ENCODE data around the gene NT5C1B. TPM values are rescaled to one million over a fixed set of nuclear protein-coding genes. Genes with fewer than 3 reads are reported as not detected.
"Not testable (repeated sequence)": the region's sequence is repeated elsewhere in the genome, so short reads cannot be mapped to it uniquely, and the experiment has no call there.

The NT5C1B gene
- polyA plus RNA-seq (ENCODE audit: insufficient read depth in 1 of 5, insufficient read length in 5 of 5, low replicate concordance in 1 of 5): 1 to 10 TPM in 4 of 5 donors, under 1 TPM in 1; 0.73 to 1.9 (median 1.3) TPM
- long read RNA-seq, donor 1: 0 reads
- long read RNA-seq, donor 2: 0 reads
- long read RNA-seq, donor 3: 0 reads
- long read RNA-seq, donor 4: 0 reads
- long read RNA-seq, donor 5: 0 reads
- long read RNA-seq, donor 6: 0 reads
- long read RNA-seq, donor 7: 0 reads
- long read RNA-seq, donor 8: 0 reads

DNA sequence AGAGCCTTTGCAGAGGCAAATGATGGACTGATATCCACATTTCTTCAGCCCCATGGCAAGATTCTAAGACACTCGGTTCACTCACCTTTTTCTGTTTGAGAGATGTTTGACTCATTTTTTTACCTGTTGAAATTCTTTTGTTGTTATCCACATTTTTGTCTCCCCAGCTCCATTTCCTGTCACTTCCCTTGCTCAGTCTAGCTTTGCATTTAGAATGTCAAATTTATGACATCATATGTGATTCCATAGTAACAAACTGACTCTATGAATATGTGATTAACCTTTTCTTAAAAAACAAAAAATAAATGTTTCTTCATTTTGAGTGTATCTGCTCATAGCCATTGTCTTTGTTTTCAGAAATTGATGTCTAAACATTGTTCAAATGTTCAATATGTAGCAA is at the start of gene NT5C1B:
TSS of gene NT5C1B (minus strand) at position 216 of the 400 bp plus-strand sequence. CDS start at position 115, 101 bp downstream.
- DNase-seq: no peak

DNA sequence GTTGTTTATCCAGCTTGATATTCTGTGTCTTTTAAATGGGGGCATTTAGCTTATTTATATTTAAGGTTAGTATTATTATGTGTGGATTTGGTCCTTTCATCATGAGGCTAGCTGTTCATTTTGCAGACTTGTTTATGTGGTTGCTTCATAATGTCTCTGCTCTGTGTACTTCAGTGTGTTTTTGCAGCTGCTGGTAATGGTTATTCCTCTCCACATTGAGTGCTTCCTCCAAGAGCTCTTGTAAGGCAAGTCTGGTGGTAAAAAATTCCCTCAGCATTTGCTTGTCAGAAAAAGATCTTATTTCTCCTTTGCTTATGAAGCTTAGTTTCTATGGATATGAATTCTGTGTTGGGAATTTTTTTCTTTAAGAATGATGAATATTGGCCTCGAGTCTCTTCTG is 47.8 kb upstream of the NT5C1B start:
- no peak for DNase-seq

DNA sequence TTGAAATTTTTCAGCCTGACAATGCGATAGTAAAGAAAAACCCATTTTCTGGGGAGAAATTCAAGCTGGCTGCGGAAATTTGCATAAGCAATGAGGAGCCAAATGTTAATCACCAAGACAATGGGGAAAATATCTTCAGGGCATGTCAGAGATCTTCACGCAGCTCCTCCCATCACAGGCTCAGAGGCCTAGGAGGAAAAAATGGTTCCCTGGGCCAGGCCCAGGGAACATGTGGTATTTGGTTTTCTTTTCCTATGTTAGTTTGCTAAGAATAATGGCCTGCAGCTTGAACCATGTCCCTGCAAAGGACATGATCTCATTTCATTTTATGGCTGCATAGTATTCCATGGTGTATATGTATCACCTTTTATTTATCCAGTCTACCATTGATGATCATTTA is 43.3 kb upstream of the NT5C1B start:
- DNase-seq: not testable (repeated sequence)

DNA sequence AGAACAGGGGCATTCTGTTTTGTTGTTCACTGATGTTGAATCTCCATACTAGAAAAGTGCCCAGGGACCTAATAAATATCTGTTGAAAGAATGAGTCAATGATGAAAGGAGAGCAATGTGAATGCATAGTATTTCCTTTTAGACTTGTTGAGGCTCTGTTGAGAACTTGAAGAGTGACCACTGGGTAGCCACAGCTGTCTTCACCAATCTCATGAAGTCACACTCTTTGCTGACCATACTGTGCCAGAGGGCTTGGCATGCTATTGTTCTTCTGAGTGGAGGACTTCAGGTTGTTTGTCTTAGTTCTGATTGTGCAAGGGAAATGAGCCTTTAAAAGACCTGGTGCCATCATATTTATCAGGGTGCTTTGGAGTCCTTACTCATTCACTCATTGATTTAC is 41.6 kb upstream of the NT5C1B start:
- no peak for DNase-seq

DNA sequence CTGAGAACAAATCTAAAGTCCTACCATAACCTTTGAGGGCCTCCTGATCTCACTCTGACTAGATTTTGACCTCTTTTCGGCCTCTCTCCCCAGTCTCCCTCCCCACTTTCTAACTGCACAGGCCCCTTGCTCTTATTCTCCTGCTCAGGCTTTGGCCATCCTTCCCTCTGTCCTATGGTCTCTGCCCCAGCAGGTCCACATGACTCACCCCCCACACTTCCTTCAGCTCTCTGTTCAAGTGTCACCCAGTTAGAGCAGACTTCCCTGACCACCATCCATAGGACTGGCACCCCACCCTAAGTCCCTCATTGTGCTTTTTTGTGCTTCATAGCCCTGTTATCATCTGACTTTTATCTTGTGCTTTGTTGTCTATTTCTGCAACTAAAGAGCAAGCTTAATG is 41.2 kb upstream of the NT5C1B start:
- DNase-seq: no peak

DNA sequence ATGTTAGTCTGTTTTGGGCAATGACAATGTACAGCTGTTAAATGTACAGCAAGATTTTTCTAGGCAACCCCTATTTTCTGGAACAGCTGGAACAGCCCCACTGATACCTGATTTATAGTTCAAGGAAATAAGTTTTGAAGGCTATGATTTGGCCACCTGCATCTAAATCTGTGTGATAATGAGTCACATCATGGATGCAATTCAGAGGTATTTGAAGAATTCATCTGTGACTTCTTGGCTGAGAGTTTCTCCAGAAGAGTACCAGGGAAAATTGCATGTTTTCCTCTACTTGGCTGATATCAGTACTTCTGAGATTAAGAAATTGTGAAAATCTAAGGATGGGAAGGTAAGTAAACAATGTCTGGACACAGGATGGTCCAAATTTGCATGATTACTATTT is 40.7 kb upstream of the NT5C1B start:
- DNase-seq: no peak

DNA sequence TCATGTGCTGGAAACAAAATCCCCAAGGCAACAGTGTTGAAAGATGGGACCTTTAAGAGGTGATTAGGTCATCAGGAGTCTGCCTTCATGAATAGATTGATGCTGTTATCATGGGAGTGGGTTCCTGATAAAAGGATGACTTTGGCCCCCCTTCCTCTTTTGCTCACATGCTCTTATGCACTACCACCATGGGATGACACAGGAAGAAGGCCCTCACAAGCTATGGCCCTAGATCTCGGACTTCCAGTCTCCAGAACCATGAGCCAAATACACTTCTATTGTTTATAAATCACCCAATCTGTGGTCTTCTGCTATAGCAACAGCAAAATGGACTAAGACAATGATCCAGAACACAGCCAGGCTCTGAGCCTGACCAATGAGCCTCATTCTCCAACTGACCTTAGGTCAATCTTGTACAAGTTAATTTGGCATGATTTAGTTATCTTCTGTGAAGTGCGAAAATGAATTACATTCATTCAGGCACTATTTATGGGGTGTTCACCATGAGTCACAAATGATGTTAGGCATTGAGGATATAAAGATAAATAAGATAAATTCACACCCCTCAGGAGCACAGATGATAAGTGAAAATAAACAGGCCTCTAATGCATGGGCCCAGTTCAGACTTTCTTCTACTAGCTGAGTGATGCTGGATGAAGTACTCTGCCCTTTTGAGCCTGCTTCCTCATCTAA is 37.7 kb upstream of the NT5C1B start:
- no peak for DNase-seq

DNA sequence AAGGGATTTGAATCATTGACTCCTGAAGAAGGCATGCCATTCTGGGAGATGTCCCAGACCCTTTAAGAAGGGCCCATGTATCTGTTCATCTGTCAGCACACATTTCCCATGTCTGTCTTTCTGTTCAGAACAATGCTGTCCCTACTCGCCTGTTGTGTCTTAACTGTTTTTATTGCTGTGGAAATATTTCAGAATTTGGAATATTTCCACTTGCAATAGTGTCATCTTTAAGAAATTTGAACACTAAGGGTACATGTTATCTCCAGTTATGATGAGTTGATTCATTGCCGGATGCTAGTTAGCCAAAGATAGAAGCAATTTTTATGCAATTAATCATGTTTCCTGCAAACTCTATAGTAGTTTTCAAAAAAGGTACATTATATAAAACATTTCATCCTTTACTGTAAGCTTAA is 36.9 kb upstream of the NT5C1B start:
- DNase-seq: no peak

DNA sequence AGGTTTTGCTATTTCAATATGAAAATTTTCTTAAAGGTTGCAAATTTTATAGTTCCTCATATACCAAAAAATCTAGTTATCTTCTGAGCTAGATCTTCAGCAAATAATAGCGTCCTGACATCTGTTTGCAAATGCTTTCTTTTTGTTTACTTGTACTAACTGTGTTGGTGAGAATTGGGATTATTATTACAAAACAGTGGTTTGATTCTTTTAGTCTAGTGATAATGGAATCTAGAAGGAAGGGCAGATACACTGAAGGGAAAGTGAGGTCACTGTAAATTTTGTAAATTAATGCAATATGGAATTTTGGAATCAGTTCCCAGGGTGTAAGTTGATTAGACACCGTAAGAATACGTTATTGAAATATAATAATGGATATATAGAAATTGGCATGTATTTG is 36.2 kb upstream of the NT5C1B start:
- DNase-seq: no peak

DNA sequence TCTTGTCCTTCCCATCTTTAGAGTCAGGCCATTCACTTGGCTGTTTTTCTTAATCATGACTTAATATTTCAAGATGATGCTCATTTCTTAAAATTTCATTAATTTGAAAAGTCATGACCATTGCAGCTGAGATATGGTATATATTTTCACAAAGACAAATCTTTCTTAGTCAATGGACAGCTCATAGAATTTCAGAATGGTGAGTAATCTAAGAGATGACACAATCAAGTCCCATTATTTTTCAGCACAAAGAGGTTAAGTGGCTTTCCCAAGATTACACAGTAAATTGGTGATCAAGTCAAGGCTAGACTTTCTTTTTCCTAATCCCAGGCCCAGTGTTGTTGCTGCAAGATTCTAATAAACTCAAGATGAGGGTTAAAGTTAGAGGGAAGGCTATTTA is 34.4 kb upstream of the NT5C1B start:
- no peak for DNase-seq

DNA sequence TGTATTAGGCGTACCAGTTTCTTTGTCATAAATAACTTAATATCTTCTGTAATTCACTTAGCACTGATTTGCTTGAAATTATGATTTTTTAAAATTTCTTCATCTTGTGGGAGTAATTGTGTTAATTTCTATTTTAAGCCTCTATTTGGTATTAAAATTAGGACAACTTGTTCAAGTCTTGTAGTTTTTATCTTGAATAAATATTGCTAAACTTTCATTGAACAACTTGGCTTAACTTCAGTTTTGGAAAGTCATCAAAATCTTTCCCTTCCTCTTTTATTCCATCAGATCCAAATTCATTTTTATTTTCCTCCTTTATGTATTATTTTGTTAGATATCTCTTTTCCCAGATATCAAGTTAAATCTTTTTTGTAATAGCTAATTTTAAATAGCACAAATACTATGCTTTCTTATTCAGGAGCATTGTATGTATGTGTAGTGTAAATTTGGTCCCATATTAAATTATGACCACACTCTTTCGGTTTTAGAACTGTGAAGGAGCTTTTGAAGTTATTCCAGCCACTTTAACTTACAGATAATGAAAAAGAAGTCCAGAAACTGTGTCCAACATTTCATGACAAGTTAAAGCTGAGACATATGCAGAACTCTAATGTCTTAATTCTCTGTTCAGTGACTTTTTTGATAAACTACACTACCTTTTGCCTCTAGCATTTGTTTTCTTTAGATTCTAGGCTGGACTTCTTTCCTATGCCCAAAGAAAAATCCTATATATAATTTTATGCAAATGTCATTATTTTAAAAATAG is 31.7 kb upstream of the NT5C1B start:
- no peak for DNase-seq

DNA sequence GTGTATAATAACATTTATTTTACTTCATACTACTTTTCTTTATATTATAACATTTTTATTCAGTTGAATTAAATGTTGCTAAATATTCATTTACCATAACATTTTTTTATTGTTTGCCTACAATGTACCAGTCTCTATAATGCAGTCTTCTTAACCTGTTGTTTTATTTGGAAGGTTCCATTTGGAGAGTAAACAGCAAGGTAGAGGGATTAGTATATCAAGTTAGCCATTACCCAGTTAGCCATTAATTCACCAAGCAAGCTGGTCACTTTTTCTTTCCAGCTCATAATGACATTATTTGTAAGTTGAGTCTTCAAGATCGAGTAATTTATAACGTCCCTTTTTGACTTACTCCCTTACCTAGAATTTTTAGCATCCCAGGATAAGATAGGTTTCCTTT is 29.7 kb upstream of the NT5C1B start:
- DNase-seq: no peak

DNA sequence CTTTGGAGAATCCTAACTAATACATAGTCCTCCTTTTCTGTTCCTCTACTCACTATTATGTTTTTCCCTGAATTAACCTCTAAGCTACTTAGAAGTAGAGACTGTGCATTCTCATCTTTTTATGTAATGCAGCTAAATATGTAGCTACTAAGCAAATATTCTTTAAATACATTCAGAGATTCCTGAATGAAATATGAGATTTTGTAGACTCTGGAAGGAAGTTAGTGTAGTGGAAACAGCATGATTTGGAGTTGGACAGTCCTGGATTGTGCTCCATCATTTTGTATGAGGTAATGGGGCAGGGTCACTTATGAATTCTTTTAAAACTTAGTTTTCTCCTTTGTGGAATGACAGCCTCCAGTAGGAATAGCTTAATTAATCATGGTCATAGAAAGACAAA is 24.7 kb upstream of the NT5C1B start:
- DNase-seq: no peak

DNA sequence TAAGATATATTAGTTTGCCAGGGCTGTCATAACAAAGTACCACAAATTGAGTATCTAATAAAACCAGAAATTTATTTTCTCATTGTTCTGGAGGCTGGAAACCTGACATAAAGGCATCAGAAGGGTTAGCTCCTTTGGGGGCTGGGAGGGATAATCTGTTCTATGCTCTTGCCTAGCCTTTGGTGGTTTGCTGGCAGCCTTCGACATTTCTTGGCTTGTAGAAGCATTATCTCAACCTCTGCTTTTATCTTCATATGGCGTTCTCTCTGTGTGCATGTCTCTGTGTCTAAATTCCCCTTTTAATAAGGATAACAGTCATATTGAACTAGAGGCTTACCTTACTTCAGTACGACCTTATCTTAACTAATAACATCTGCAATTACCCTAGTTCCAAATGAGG is 22.8 kb upstream of the NT5C1B start:
- no peak for DNase-seq

DNA sequence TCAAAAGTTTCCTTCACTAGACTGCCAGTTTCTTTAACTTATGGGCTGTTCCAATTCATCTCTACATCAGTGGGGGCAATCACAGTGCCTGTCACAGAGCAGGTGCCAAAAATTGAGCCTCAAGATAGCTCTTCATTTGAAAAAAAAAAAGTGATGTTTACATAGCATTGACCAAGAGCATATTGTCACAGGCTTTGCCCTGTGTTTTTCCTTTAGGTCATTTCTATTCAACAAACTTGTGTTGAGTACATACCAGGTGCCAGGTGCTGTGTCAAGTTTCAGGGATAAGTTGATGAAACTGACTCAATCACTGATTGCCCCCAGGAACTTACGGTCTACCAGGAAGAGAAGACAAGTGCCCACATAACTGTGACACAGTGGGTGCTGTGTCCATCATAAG is 22.2 kb upstream of the NT5C1B start:
- no peak for DNase-seq

DNA sequence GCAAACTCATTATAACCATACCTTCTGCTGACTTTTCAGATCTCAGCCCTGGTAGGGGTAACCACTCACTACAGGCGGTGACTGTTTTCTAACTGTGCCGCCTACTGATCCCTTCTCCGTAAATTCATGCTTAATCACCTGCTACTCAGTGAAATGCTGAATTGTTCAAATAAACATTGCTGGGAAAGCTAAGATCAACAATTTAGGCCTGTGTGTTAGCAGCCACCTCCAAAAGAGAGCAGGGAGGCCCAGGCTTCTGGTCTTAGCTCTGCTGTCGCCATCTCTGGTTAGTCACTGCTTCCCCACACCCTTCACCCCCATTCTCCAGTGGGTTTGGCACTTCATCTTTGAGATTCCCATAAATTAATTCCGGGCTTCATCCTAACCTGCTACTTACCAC is 21.8 kb upstream of the NT5C1B start:
- DNase-seq: no peak

DNA sequence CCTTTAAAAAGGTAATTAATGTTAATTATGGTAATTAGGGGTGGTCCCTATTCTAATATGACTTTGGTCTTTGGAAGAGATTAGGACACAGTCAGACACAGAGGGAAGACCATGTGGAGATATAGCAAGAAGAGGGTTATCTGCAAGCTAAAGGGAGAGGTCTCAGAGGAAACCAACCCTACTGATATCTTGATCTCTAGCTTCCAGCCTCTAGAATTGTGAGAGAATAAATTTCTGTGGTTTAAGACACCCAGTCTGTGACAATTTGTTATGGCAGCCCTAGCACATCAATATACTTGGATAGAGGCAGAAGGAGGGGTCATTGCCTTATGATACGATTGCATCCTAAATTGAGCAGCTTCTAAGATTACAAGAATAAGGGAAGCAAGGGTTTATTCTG is 21.3 kb upstream of the NT5C1B start:
- DNase-seq: no peak

DNA sequence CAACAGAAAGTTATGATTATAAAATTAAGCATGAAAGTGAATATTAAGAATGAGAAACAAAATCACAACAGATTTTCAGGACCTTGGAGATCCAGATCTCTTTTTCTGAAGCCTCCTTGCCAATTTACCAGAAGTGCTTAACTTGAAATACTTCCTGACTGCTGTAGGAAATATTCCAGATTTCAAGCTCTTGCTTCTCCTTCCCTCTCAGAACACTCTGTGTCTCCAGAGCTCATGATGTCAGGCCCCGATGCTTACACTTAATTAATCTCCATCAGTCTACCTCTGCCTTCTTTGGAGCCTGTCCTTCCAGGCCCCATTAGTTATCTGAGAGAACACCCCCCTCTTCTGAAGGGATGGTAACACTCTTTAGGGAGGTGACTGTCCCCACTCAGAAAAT is 20.7 kb upstream of the NT5C1B start:
- no peak for DNase-seq

DNA sequence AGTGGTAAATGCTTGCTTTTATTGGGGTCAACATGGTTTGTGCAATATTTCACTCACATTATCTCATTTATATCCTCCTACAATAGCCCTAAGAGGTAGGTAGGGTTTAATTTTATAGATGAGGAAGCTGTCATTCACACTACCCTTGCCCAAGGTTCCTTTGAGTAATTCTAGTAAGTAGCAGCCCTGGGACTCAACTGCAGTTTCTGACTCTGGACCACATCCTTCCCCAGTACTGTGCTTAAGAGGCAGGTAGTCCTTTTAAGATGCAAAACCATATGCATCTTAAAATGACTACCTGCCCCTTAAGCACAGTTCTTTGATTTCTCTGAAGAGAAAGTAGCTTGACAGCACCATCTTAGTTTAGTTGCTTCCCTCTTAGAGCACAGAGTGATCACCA is 15.7 kb upstream of the NT5C1B start:
- no peak for DNase-seq

DNA sequence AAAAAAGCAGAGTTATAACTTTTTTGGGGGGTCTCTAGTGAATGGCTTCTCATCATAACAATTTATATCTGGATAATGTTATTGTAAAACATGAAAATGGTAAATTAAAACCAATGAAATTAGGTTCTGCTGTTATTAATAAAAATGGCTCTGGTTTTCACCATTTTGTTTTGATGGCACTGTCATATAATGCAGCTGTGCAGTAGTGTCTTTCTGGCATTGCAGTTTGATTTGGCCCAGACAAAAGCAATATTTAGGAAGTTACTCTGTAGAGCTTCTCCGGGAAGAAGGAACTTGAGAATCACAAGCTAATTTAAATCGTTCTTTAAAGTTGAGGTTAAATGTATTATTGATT is 15.1 kb upstream of the NT5C1B start:
- DNase-seq: no peak

DNA sequence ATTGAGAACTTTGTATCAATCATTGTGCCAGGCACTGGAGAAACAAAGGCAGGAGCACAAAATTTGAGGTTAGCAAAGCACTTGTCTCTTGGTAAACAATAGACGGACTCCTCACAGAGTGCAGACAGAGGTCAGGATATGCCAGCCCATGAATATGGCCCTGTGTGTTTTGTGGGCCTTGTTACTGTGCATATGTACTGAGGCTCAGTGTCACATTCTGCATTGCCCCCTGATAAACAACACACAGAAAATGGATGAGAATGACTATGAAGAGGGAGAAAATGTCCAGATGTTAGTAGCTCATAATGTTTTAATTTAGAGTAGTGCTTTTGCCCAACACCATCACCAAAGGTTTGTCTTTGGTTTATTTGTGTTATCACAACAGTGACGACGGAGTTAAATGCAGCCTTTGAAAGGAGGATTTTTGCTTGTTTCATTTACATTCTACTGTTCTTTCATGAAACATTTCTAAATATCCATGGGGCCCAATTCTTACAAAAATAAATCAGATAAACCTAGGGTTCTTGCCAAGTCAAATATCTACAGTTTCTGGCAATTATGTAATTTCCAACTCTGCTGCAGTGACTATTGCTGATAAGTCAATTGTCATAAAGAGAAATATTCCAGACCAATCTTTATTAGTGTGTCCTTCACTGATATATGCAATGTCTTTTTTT is 14.6 kb upstream of the NT5C1B start:
- DNase-seq: no peak

DNA sequence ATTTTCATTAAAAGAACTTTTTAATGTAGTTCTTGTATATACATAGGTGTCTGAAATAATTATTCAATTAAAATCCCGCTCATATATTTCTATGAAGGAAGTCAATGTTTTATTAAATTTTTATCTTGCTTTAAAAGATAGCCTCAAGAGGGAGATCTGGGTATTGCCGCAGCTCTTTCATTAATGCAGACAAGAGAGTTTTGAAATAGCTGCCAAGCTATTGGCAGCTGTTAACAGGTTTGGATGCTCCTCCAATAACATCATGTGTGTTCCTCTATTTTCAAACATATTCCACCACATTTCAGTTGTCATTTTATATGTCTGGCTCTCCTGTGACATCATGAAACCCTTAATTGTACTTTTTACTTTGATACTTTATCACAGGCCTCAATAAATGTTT is 12.9 kb upstream of the NT5C1B start:
- DNase-seq: no peak

DNA sequence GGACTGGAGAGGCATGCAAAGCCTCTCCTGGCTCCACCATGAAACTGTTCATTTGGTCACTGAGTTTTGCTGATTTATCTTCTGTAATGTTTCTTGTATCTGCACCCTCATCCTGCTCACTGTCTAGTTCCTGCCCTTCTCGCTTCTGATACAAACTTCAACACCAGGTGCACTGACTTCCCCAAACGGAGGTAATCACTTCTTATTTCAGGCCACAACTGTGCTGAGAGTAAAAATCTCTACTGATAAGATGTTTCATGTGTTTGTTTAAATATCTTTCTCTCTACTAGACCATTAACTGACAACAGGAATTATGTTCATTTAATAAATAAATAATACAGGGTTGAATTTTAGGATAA is 10.9 kb upstream of the NT5C1B start:
- no peak for DNase-seq

Data from right lung (tissue), 10 donors.